HG02588 (cell line): ENCODE data around the gene ZNF281.

Experiments used
- ATAC-seq: cut with Tn5 transposase; IDR thresholded peaks from one replicate; pipeline ENCODE4 v1.9.1; 2021; ENCODE audit warnings: mild to moderate bottlenecking, moderate library complexity; ENCODE audit not compliant: unreplicated experiment

Gene ZNF281

DNA sequence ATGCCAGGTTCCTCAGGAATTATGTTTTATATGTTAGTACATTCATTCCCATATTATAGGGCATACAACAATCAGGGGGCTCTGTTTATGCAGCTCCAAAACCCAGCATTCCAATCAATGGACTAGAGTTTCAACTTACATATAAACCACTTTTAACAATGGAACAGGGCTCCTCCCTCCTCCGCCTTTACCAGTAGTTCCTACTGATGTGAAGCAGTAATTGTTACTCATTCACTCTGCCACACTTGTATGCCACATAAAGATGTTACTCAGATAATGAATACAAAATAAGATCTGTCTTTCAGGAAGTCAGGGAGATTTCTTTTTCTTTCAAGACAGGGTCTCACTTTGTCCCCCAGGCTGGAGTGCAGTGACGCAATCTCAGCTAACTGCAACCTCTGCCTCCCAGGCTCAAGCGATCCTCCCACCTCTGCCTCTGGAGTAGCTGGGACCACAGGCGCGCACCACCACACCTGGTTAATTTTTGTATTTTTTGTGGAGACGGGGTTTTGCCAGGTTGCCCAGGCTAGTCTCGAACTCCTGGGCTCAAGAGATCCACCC, 17.1 kb downstream of the ZNF281 start:
- ATAC-seq, result no peak

DNA sequence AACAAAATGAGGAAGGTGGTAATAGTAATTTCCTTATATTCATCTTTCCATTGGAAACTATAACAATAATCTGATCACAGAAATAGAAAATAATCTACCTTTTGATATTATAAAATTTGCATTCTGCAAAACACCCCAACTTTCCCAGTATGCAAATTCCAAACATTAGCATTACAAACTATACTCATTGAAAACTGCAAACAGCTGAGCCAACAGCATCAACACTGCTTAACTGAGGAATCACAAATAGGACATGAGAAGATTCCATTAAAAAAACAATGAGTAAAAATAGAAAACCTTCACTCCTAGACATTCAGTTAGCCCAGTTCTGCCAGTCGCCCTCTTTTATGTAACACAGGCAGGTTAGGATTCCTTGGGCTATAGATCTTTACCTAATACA, 18.1 kb downstream of the ZNF281 start:
- ATAC-seq, result no peak

DNA sequence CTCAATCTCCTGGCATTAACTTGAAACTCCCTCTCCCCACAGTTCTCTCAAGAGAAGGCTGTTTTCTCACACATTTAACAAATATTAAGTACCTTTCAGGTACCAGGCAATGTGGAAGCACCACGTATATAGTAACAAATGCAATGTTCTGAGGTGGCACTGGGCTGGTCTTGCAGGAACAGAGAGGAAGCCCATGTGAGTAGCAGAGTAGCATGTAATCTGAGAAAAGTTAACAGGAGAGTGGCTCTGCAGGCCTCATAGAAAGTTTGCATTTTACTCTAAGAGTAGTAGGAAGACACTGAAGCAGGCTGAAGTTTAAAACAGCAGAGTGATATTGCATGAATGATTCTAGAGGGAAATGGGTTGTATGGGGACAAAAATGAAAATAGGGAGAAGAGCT, 21.0 kb downstream of the ZNF281 start:
- ATAC-seq, result no peak

GRCh38 chr1:200386416-200386815, 23.4 kb downstream of the ZNF281 start:
- ATAC-seq, result no peak

- ATAC-seq, result peak; percentile 35
Observed at GRCh38 chr1:200384818-200385390, 24.9 kb downstream of the ZNF281 start.

DNA sequence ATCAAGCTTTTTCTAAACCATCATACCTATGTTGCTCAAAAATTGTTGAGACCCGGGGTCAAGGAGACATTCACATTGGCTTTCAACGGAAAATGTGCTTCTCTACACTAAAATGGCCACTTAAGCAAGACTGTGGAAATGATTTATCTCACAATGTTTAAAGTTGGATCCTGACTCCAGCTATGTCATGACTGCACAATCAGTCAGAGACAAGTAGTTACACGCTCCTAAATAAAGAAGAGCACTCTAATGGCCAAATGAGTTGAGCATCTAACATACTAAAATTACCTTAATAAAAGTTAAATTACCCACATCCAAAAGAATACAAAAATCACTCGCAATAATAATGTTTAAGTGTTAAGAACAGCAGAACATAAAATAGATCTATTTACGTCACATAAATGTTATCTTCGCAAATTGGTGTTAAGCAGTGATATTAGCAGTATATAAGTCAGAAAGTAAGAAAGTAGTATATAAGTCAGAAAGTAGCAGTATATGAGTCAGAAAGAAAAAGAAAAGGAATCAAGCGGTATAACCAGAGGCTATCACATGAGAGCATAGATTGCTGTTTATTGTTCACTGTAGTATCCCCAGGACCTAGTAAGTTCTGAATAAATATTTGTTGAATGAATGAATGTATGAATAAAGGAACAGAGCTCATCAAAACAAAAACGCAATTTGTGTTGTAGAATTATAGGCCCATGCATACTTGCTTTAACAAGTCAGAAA, 28.4 kb downstream of the ZNF281 start:
- no peak for ATAC-seq

GRCh38 chr1:200380589-200381021, 29.2 kb downstream of the ZNF281 start:
- peak; percentile 82 for ATAC-seq

- ATAC-seq, result no peak
Observed at GRCh38 chr1:200379940-200380588, 29.8 kb downstream of the ZNF281 start.

DNA sequence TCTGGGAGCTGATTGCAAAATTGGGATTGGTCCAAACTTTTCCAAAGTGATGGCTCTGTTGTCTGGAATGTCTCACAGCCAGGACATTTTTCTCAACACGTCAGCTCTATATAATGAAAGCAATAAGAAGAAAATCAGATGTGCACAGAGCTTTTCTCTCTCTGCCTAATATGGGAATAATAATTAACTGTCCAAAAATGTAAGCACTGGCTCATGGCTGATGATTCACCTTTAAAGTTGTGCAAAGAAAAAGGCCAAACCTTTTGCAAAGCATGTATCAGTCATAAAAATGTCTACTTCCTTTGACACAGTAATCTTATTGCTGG, 30.4 kb downstream of the ZNF281 start:
- no peak for ATAC-seq

- no peak for ATAC-seq
Observed at GRCh38 chr1:200378096-200378495, 31.7 kb downstream of the ZNF281 start.

- no peak for ATAC-seq
Observed at GRCh38 chr1:200376528-200376927, 33.3 kb downstream of the ZNF281 start.

- ATAC-seq, result no peak
Observed at GRCh38 chr1:200374569-200375295, 35.1 kb downstream of the ZNF281 start.

DNA sequence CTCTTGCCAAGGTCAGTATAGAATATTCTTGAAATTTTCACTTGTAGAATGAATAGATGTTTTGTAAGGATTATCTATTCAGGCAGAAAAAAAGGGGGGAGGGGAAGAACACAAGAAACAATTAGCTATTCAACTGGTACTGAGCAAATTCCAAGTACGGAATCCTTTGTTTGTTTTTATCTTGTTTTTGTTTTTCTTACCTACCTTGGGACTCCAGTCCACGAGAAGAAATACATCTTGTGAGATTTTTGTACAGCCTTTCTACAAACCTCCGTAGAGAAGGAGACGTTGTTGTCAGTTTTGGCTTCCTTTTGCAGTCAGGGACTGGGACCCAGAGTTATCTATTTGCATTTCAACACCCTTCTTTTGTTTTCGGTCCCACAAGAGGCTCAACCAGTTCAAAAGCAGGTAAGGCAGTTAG, 36.0 kb downstream of the ZNF281 start:
- no peak for ATAC-seq

GRCh38 chr1:200372885-200373181, 37.0 kb downstream of the ZNF281 start:
- ATAC-seq, result no peak

DNA sequence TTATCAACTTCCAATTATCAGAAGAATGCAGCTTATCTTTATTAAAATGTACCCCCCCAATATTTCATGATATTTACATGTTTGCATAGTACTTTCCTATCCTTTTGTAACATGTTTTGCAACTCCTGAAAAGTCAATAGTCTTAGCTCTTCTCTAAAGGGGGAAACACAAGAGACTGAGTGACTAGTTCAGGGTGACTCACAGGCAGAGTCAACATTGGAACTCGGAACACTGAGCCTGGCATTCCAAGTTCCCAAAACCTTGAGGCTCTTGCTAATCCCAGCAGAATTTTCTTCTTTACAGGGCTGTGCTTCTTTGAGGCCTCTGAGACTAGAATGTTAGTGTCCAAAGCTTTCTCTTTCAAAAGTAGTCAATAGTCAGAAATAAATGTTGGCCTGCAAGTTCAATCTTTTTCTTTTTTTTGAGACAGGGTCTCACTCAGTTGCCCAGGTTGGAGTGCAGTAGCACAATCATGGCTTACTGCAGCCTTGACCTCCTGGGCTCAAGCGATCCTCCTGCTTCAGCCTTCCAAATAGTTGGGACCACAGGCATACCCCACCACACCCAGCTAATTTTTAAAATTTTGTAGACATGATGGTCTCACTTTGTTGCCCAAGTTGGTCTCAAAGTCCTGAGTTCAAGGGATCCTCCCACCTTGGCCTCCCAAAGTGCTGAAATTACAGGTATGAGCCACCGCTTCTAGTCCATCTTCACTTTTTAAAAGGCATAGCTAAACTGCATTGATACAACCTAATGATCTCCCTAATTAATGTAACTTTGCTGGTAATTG, 37.5 kb downstream of the ZNF281 start:
- ATAC-seq, result no peak

GRCh38 chr1:200369706-200370105, 40.1 kb downstream of the ZNF281 start:
- ATAC-seq, result no peak

GRCh38 chr1:200369131-200369530, 40.7 kb downstream of the ZNF281 start:
- no peak for ATAC-seq

DNA sequence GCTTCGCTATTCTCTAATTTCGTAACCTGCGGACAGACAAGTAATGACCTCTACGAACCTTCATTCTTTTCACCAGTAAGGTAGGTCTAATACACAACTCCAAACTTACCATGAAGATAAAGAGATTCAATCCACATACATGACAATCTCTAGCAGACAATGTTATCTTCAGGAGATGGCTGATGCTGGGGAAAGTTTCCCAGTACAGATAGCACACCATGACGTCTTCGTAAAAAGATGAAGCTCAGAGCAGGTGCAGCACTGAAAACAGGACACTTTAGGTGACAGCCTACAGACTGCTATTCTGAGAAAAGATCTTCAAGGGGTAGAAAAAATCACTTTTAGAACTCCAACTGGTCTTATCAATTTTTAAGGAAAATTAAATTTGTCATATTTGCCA, 41.3 kb downstream of the ZNF281 start:
- ATAC-seq, result no peak

GRCh38 chr1:200367841-200368534, 41.8 kb downstream of the ZNF281 start:
- ATAC-seq, result no peak

GRCh38 chr1:200366577-200367253, 43.1 kb downstream of the ZNF281 start:
- no peak for ATAC-seq
